RPMI8226 (cell line): ENCODE measurements around the gene CYP11A1.
"Not testable (repeated sequence)": the region's sequence is repeated elsewhere in the genome, so short reads cannot be mapped to it uniquely, and the experiment has no call there.

Experiments
- DNase-seq: peaks from one replicate; pipeline ENCODE4 v3.0.0-alpha.2; 2015

CYP11A1 gene

GRCh38 chr15:74373731-74374647, 6.5 kb upstream of the CYP11A1 start:
- DNase-seq: peak; percentile 99

DNA sequence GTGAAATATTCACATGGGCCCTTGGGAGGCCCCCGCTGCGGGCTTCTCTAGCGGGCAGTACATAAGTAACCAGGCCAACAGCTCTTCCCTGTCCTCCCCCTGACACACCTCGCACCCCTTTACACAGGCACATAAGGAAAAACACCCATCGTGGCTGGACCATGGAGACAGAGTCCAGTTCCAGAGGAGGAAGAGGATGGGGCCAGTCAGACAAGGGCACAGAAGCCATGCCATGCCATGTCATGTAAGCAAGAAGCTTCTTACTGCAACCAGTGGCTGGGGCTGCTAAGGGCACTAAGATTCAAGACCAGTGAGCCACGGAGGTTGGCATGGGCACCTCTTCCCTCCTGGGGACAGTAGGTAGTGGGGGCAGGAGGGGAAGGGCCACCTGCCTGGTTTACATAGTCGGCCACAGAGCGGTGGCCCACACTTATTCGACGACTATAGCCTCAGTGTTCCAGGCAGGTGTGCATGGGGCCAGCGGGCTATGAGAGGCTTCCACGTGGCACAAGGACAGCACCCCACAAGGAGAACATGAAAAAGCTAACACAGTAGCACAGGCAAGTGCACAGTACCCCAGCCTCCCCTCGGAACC, 5.7 kb upstream of the CYP11A1 start:
- no peak for DNase-seq

DNA sequence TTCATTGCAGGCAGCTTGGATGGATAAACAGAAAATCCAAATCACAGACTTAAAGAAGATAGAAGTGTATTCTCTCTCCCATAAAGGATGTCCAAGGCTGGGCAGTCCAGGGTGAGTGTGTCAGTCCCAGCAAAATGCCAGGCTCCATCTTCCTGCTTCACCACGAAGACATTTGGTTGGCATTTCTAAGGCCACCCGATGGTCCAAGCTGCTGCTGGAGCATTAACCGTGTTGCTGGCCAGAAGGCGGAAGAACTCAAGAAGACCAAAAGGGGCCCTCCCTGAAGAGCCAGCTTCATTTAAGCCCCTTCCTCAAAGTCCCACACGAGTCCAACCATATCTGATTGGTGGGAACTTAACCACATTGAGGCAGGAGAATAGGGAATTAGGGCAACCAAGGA, 3.0 kb upstream of the CYP11A1 start:
- DNase-seq: no peak

- no peak for DNase-seq
These were observed 2.3 kb upstream of the CYP11A1 start for GRCh38 chr15:74369756-74370155.

DNA sequence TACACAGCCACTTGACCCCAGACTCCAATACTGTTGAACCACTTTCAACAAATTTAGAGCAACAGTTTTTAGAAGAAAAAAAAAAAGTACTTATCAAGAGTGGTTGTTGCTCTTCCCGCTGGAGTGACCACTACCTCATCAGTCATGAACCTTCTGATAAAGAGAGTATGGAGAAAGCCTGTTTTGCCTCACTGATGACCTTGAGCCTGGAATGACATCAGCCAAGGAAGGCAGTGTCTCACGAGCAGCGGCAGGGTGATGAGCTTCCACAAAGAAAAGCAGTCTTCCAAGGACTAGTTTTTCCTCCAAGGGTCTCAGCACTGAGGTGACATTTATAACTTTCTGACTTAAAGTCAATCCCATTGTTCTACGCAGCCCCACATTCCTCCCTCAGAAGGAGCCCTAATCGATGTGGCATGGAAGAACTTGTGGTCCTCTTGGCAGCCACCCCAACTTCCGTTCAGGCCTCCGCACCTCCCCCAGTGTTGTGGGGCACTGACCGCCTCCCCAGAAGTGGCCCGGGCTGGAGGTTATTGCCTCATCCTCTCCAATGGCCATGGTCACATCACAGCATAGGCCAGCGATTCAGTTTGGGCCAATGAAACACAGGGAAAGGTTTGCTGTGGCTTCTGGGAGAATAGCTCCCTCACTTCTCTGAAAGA, 1.8 kb upstream of the CYP11A1 start:
- no peak for DNase-seq

- no peak for DNase-seq
These were observed 675 bp upstream of the CYP11A1 start for GRCh38 chr15:74368121-74368520.

GRCh38 chr15:74365598-74366445, 1.6 kb downstream of the CYP11A1 start:
- DNase-seq: peak; percentile 51

- DNase-seq: no peak
These were observed 2.4 kb downstream of the CYP11A1 start for GRCh38 chr15:74364936-74365597.

- no peak for DNase-seq
These were observed 5.0 kb downstream of the CYP11A1 start for GRCh38 chr15:74362482-74362881.

- not testable (repeated sequence) for DNase-seq
These were observed 6.6 kb downstream of the CYP11A1 start for GRCh38 chr15:74360855-74361254.

GRCh38 chr15:74359376-74359775, 8.1 kb downstream of the CYP11A1 start:
- DNase-seq: not testable (repeated sequence)

DNA sequence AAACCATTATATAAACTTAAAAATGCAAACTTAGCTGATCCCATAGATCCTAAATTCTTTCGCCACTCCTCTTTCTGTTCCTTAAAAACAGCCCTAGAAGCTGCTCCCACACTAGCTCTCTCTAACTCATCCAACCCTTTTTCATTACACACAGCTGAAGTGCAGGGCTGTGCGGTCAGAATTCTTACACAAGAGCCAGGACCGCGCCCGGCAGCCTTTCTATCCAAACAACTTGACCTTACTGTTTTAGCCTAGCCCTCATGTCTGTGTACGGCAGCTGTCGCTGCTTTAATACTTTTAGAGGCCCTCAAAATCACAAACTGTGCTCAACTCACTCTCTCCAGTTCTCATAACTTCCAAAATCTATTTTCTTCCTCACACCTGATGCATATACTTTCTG, 9.9 kb downstream of the CYP11A1 start:
- not testable (repeated sequence) for DNase-seq

DNA sequence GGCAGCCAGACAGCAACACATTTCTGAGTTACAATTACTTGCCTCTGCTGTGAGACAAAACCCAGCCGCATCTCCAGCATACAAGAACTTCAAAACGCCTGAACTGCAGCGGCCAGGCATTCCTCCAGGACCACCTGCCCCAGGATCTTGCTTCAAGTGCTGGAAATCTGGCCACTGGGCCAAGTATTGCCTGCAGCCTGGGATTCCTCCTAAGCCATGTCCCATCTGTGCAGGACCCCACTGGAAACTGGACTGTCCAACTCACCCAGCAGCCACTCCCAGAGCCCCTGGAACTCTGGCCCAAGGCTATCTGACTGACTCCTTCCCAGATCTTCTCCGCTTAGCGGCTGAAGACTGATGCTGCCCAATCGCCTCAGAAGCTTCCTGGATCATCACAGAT, 11.4 kb downstream of the CYP11A1 start:
- not testable (repeated sequence) for DNase-seq

DNA sequence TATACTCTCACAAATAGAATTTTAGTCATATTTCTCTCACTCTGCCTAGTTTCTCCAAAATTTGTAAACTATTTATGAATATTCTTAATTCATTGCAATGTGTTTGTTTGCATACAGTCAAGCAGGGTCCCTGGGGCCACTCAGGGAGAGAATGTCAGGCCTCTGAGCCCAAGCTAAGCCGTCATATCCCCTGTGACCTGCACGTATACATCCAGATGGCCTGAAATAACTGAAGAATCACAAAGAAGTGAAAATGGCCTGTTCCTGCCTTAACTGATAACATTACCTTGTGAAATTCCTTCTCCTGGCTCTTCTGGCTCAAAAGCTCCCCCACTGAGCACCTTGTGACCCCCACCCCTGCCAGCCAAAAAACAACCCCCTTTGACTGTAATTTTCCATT, 13.5 kb downstream of the CYP11A1 start:
- not testable (repeated sequence) for DNase-seq

DNA sequence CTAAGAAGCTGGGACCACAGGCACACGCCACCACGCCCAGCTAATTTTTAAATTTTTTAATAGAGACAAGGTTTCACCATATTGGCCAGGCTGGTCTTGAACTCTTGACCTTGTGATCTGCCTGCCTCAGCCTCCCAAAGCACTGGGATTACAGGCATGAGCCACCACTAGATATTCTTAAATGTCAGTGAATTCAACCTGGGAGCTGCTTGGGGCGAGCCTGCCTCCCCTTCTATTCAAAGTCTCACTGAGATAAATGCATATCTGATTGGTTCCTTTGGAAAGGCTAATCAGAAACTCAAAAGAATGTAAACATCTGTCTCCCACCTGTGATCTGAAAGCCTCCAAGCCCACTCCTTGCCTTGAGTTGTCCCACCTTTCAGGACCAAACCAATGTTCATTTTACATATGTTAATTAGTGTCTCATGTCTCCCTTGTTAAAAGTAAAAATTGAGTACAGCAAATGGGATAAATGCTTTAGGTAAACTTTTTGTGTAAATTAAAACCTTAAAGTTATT, 15.0 kb downstream of the CYP11A1 start:
- no peak for DNase-seq

- DNase-seq: no peak
These were observed 15.8 kb downstream of the CYP11A1 start for GRCh38 chr15:74351670-74352069.

DNA sequence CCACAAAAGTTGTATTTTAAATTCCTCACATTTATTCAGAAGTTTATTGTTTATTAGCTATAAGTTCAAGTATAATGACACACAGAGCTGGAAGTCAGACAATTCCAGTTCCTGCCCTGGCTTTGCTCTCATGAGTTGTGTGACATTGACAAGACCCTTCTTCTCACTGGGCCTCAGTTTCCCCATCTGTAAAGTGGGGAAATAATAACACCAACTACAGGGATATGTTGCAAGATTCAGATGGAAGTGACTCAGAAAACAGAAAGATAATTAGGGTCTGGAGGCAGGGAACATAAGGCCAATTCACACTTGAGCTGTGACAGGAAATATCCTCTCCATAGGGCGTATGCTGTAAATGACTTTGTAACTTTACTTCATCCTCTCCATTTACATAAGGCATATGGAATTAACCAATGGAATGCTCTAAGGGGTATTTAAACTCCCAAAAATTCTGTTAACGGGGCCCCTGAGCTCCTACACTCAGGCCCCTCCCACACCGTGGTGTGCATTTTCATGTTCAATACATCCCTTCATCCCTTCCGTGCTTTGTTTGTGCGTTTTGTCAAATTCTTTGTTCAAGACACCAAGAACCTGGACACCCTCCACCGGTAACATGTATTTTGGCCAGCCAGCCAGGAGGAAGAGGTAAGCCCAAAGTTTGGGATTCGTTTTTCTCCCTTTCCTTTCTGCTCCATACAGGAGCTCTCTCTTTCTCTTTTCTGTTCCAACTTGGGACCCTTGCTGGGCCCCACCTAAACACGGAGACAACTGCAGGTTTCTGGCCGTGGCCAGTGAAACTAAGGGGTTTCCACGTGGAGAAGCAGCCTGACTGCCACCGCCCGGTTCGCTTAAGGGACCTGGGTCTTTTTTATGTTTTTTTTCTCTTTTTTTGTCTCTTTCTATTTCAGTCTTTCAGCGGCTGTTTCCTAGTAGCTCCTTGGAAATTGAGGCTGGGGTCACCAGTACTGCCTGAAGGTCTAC, 16.9 kb downstream of the CYP11A1 start:
- DNase-seq: no peak

DNA sequence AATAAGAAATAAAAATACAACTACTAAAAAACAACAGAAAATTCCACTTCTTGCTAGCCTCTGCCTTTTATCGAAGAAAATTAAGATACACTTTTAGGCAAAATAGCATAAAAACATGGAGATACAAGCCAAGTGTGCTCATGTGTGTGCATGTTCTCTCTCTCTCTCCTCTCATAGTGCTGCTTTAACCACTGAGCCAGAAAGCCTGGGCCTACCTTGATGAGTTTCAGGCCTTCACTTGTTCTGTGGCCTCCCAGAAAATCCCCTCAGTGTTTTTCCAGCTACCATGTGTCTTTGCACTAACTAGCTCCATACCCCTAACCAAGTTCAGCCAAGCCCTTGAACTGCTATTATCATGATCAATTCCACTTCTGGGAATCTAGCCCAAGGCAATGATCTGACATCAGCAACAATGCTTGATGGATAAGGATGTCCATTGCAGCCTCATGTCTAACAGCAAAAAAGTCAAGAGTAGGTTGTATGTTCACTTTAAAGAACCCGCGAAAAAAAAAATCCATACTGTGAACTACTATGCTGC, 18.1 kb downstream of the CYP11A1 start:
- DNase-seq: no peak

GRCh38 chr15:74347757-74348250, 19.6 kb downstream of the CYP11A1 start:
- DNase-seq: no peak

GRCh38 chr15:74345051-74345450, 22.4 kb downstream of the CYP11A1 start:
- DNase-seq: no peak
